ENCODE measurements around the gene SLC4A4.

The SLC4A4 gene

DNA sequence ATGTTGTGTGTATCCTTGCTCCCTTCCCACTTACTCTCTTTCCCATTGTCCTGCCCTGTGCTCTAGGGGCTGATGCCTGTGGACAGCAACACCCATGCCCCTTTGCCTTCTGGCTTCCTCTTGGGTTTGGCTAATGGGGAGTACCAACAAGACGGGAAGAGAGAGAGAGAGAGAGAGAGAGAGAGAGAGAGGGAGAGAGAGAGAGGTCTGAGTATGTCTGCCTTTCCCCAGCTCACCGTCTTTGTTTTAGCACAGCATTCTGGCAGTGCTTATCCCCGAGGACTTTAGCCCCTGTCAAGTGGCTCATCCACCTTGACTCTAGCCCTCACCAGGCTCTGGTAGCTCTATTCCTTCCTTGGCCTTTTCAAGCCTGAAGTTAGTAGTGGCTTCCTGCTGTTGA is 128.0 kb downstream of the SLC4A4 start:
- Histone ChIP-seq H2BK5ac (ENCODE audit: low read depth, low read length, poor library complexity, severe bottlenecking) (no peak overlapping the region), H3K9me3 (ENCODE audit: control insufficient read depth, low read length) (no peaks in the 10 kb centered on the region), H3K36me3 (ENCODE audit: control insufficient read depth in 1 of 2, insufficient read depth in 2 of 2, low read depth in 1 of 2, low read length in 2 of 2) (no peaks in the 10 kb centered on the region), H4K91ac (ENCODE audit: low read length) (no peak overlapping the region), H2BK120ac (ENCODE audit: low read depth, low read length) (no peak overlapping the region), H3K4me2 (ENCODE audit: low read length, poor library complexity, severe bottlenecking) (no peak overlapping the region), H3K9ac (ENCODE audit: low read length) (no peak overlapping the region), H3K23ac (ENCODE audit: low read length in 2 of 2) (no peak overlapping the region), H4K8ac (ENCODE audit: low read length) (peak overlapping the region; percentile 70), H3K27me3 (ENCODE audit: control insufficient read depth in 1 of 2, insufficient read depth in 1 of 2, low read length in 2 of 2) (no peaks in the 10 kb centered on the region), H3K4me1 (ENCODE audit: control insufficient read depth, insufficient read depth, low read depth, low read length) (no peaks in the 10 kb centered on the region), H2BK15ac (ENCODE audit: low read depth, poor library complexity, severe bottlenecking) (no peak overlapping the region), H3K4ac (ENCODE audit: low read depth in 1 of 2, low read length in 2 of 2) (peak overlapping the region; percentile 61 to 93), H2BK12ac (ENCODE audit: low read length in 2 of 2) (peak overlapping the region; percentile 34 to 90), H2AK5ac (ENCODE audit: low read length, severe bottlenecking) (no peak overlapping the region), H2AFZ (ENCODE audit: low read depth, low read length) (peak overlapping the region; percentile 31), H3K14ac (ENCODE audit: low read length in 2 of 2) (peak overlapping the region in 1 of 2 experiments; percentile 59), H3K79me1 (replicated peaks; ENCODE audit: low read length, poor library complexity, severe bottlenecking) (no peaks in the 10 kb centered on the region), H3K18ac (ENCODE audit: low read depth in 1 of 2, low read length in 2 of 2) (peak overlapping the region; percentile 65 to 97), H3K4me3 (ENCODE audit: insufficient read depth in 1 of 2, low read depth in 1 of 2, low read length in 2 of 2) (no peak overlapping the region), H3K27ac (ENCODE audit: low read length, poor library complexity, severe bottlenecking) (no peak overlapping the region)
- DNase-seq: no peak
- 66% methylated on average over 3 of the region's 3 CpGs for WGBS

DNA sequence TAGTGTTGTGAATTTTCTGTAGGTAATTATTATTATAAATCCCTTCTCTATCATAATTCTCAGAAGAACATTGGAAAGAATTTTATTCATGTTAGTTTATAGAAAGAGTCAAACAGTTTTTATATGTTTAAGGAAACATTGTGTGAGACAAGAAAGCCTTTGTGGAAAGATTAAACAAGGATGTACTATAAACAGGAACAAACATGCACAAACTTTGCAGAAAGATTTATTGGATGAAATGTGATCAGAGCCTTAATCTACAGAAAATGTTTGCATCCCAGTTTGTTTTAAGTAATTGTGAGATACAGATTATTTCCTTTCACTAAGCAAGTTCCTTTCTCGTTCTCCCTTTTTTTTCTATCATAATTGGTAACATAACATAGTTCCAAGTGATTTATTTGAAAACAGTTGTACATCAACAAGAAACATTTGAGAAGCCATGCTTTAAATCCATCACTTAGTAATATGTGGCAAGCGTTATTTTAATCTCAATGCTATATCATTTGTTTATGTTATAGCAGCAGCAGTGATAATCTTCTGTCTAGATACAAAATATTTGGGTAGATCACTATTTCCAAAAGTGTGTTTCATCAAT is 129.4 kb downstream of the SLC4A4 start:
- Histone ChIP-seq H3K27me3 (ENCODE audit: control insufficient read depth in 1 of 2, insufficient read depth in 1 of 2, low read length in 2 of 2) (no peaks in the 10 kb centered on the region), H4K91ac (ENCODE audit: low read length) (no peak overlapping the region), H3K14ac (ENCODE audit: low read length in 2 of 2) (no peak overlapping the region), H3K79me1 (replicated peaks; ENCODE audit: low read length, poor library complexity, severe bottlenecking) (no peaks in the 10 kb centered on the region), H2BK120ac (ENCODE audit: low read depth, low read length) (no peak overlapping the region), H3K4me1 (ENCODE audit: control insufficient read depth, insufficient read depth, low read depth, low read length) (peaks cover 1% of the 10 kb centered on the region), H2BK12ac (ENCODE audit: low read length in 2 of 2) (no peak overlapping the region), H2BK5ac (ENCODE audit: low read depth, low read length, poor library complexity, severe bottlenecking) (no peak overlapping the region), H3K27ac (ENCODE audit: low read length, poor library complexity, severe bottlenecking) (no peak overlapping the region), H3K36me3 (ENCODE audit: control insufficient read depth in 1 of 2, insufficient read depth in 2 of 2, low read depth in 1 of 2, low read length in 2 of 2) (no peaks in the 10 kb centered on the region), H2AFZ (ENCODE audit: low read depth, low read length) (no peak overlapping the region), H3K23ac (ENCODE audit: low read length in 2 of 2) (no peak overlapping the region), H2AK5ac (ENCODE audit: low read length, severe bottlenecking) (no peak overlapping the region), H3K4me3 (ENCODE audit: insufficient read depth in 1 of 2, low read depth in 1 of 2, low read length in 2 of 2) (no peak overlapping the region), H3K4me2 (ENCODE audit: low read length, poor library complexity, severe bottlenecking) (no peak overlapping the region), H3K4ac (ENCODE audit: low read depth in 1 of 2, low read length in 2 of 2) (no peak overlapping the region), H2BK15ac (ENCODE audit: low read depth, poor library complexity, severe bottlenecking) (no peak overlapping the region), H4K8ac (ENCODE audit: low read length) (no peak overlapping the region), H3K9me3 (ENCODE audit: control insufficient read depth, low read length) (no peaks in the 10 kb centered on the region), H3K9ac (ENCODE audit: low read length) (no peak overlapping the region), H3K18ac (ENCODE audit: low read depth in 1 of 2, low read length in 2 of 2) (no peak overlapping the region)
- no peak for DNase-seq
- WGBS: no CpG with 5 or more reads among the region's 2 CpGs

DNA sequence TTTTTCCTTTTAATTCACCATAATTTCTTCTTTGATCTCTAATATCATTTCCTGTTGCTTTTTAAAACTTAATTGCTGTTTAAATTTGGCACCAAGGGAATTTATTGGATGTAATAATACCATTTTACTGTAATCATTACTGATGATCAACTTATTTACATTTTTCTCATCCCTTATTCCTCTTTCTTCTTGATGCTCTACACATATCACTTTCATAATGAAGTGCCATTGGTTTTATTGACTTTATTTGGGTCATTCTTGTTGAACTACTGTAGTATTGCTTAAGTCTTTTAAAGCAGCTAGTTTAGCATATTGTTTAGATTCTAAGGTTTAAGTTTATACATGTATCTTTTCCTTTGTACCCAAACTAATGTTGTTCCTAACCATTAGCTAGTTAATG is 130.7 kb downstream of the SLC4A4 start:
- no peak overlapping the region for H3K4ac ChIP-seq (ENCODE audit: low read depth in 1 of 2, low read length in 2 of 2)
- peak; percentile 20 for DNase-seq
- no peak overlapping the region for H4K91ac ChIP-seq (ENCODE audit: low read length)
- no peak overlapping the region for H2AFZ ChIP-seq (ENCODE audit: low read depth, low read length)
- H3K4me3 ChIP-seq (ENCODE audit: insufficient read depth in 1 of 2, low read depth in 1 of 2, low read length in 2 of 2): no peak overlapping the region
- H3K27me3 ChIP-seq (ENCODE audit: control insufficient read depth in 1 of 2, insufficient read depth in 1 of 2, low read length in 2 of 2): no peaks in the 10 kb centered on the region
- H3K9ac ChIP-seq (ENCODE audit: low read length): no peak overlapping the region
- no peak overlapping the region for H3K14ac ChIP-seq (ENCODE audit: low read length in 2 of 2)
- H3K18ac ChIP-seq (ENCODE audit: low read depth in 1 of 2, low read length in 2 of 2): no peak overlapping the region
- H2BK15ac ChIP-seq (ENCODE audit: low read depth, poor library complexity, severe bottlenecking): no peak overlapping the region
- H2AK5ac ChIP-seq (ENCODE audit: low read length, severe bottlenecking): no peak overlapping the region
- no peak overlapping the region for H2BK5ac ChIP-seq (ENCODE audit: low read depth, low read length, poor library complexity, severe bottlenecking)
- no peak overlapping the region for H2BK120ac ChIP-seq (ENCODE audit: low read depth, low read length)
- no peak overlapping the region for H3K23ac ChIP-seq (ENCODE audit: low read length in 2 of 2)
- no peak overlapping the region for H2BK12ac ChIP-seq (ENCODE audit: low read length in 2 of 2)
- no peak overlapping the region for H3K27ac ChIP-seq (ENCODE audit: low read length, poor library complexity, severe bottlenecking)
- no peak overlapping the region for H3K4me2 ChIP-seq (ENCODE audit: low read length, poor library complexity, severe bottlenecking)
- no peak overlapping the region for H4K8ac ChIP-seq (ENCODE audit: low read length)
- H3K36me3 ChIP-seq (ENCODE audit: control insufficient read depth in 1 of 2, insufficient read depth in 2 of 2, low read depth in 1 of 2, low read length in 2 of 2): no peaks in the 10 kb centered on the region
- no peaks in the 10 kb centered on the region for H3K79me1 ChIP-seq (replicated peaks; ENCODE audit: low read length, poor library complexity, severe bottlenecking)
- H3K9me3 ChIP-seq (ENCODE audit: control insufficient read depth, low read length): no peaks in the 10 kb centered on the region
- H3K4me1 ChIP-seq (ENCODE audit: control insufficient read depth, insufficient read depth, low read depth, low read length): peaks cover 3% of the 10 kb centered on the region

DNA sequence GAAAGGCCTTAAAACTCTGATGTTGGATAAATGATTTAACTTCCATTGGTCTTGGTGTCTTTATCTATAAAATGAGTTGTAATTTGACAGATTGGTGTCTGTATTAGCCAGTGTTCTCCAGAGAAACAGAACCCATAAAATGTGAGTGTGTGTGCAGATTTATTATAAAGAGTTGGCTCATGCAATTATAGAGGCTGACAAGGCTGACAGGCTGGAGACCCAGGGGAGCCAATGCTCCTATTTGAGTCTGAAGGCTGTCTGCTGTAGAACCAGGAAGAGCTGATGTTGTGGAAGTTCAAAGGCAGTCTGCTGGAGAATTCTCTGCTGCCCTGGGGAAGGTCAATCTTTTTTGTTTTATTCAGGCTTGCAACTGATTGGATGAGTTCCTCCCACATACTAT is 131.7 kb downstream of the SLC4A4 start:
- no peak overlapping the region for H3K4ac ChIP-seq (ENCODE audit: low read depth in 1 of 2, low read length in 2 of 2)
- no peaks in the 10 kb centered on the region for H3K27me3 ChIP-seq (ENCODE audit: control insufficient read depth in 1 of 2, insufficient read depth in 1 of 2, low read length in 2 of 2)
- no peak overlapping the region for H4K91ac ChIP-seq (ENCODE audit: low read length)
- H2AFZ ChIP-seq (ENCODE audit: low read depth, low read length): no peak overlapping the region
- no peaks in the 10 kb centered on the region for H3K79me1 ChIP-seq (replicated peaks; ENCODE audit: low read length, poor library complexity, severe bottlenecking)
- H4K8ac ChIP-seq (ENCODE audit: low read length): no peak overlapping the region
- no peak overlapping the region for H2BK12ac ChIP-seq (ENCODE audit: low read length in 2 of 2)
- peaks cover 3% of the 10 kb centered on the region for H3K4me1 ChIP-seq (ENCODE audit: control insufficient read depth, insufficient read depth, low read depth, low read length)
- H2BK5ac ChIP-seq (ENCODE audit: low read depth, low read length, poor library complexity, severe bottlenecking): no peak overlapping the region
- no peak overlapping the region for H3K4me2 ChIP-seq (ENCODE audit: low read length, poor library complexity, severe bottlenecking)
- no peak overlapping the region for H3K23ac ChIP-seq (ENCODE audit: low read length in 2 of 2)
- no peak for DNase-seq
- H2BK15ac ChIP-seq (ENCODE audit: low read depth, poor library complexity, severe bottlenecking): no peak overlapping the region
- no peak overlapping the region for H3K9ac ChIP-seq (ENCODE audit: low read length)
- no peaks in the 10 kb centered on the region for H3K9me3 ChIP-seq (ENCODE audit: control insufficient read depth, low read length)
- no peak overlapping the region for H3K4me3 ChIP-seq (ENCODE audit: insufficient read depth in 1 of 2, low read depth in 1 of 2, low read length in 2 of 2)
- no peak overlapping the region for H3K14ac ChIP-seq (ENCODE audit: low read length in 2 of 2)
- H3K18ac ChIP-seq (ENCODE audit: low read depth in 1 of 2, low read length in 2 of 2): peak overlapping the region in 1 of 2 experiments; percentile 12
- no peak overlapping the region for H2BK120ac ChIP-seq (ENCODE audit: low read depth, low read length)
- H3K27ac ChIP-seq (ENCODE audit: low read length, poor library complexity, severe bottlenecking): no peak overlapping the region
- no peak overlapping the region for H2AK5ac ChIP-seq (ENCODE audit: low read length, severe bottlenecking)
- no peaks in the 10 kb centered on the region for H3K36me3 ChIP-seq (ENCODE audit: control insufficient read depth in 1 of 2, insufficient read depth in 2 of 2, low read depth in 1 of 2, low read length in 2 of 2)

Measured in mesenchymal stem cell (in vitro differentiated cells and primary cell).